H1 (cell line): ENCODE measurements around the gene GALK1. TPM values are rescaled to one million over a fixed set of nuclear protein-coding genes. Genes with fewer than 3 reads are reported as not detected.
A peak's percentile ranks its signal among the peaks of the same experiment; 100 is the strongest.

Experiments
- CTCF ChIP-seq, 3 experiments: IDR thresholded peaks; 1 replicate in 2 of 3; 2 replicates in 1 of 3; pipeline versions ENCODE4 v1.5.1 to v1.6.1; 2011; ENCODE audit warnings: low read length in 3 of 3, mild to moderate bottlenecking in 3 of 3, inconsistent platforms in 2 of 3, low read depth in 1 of 3, moderate library complexity in 1 of 3; ENCODE audit not compliant: insufficient read depth in 1 of 3; ENCODE audit errors: control extremely low read depth in 1 of 3
- FOSL1 ChIP-seq: IDR thresholded peaks from 2 replicates; pipeline ENCODE4 v1.6.1; 2011; ENCODE audit warnings: mild to moderate bottlenecking, low read depth, low read length, moderate library complexity; ENCODE audit not compliant: insufficient read depth
- GTF2F1 ChIP-seq: IDR thresholded peaks from 2 replicates; pipeline ENCODE4 v1.6.1; 2012; ENCODE audit warnings: low read depth, low read length, improper control_type of control experiment, borderline replicate concordance
- HDAC6 ChIP-seq: IDR thresholded peaks from one replicate; pipeline ENCODE4 v1.7.1; 2012; ENCODE audit warnings: low read depth, mild to moderate bottlenecking, inconsistent platforms, low read length, moderate library complexity
- JUN ChIP-seq: IDR thresholded peaks from 2 replicates; pipeline ENCODE4 v1.6.1; 2011; ENCODE audit warnings: low read depth, mild to moderate bottlenecking, improper control_type of control experiment, low read length
- POU5F1 ChIP-seq: IDR thresholded peaks from 2 replicates; pipeline ENCODE4 v1.6.1; 2011; ENCODE audit warnings: low read depth, mild to moderate bottlenecking, low read length, moderate library complexity
- RAD21 ChIP-seq, 2 experiments: IDR thresholded peaks in 1 of 2; conservative IDR thresholded peaks in 1 of 2; 2 replicates each; pipeline ENCODE4 v1.6.1; 2011; ENCODE audit warnings: low read depth in 2 of 2, low read length in 2 of 2, improper control_type of control experiment in 1 of 2, inconsistent platforms in 1 of 2, mild to moderate bottlenecking in 1 of 2, moderate library complexity in 1 of 2
- SAP30 ChIP-seq: fragments of 300-600 bp; sonication (generic); IDR thresholded peaks from 2 replicates; pipeline ENCODE4 v1.7.1; 2012; ENCODE audit warnings: low read length, moderate library complexity, mild to moderate bottlenecking, inconsistent platforms; ENCODE audit not compliant: insufficient read depth, insufficient replicate concordance
- TAF7 ChIP-seq: optimal IDR thresholded peaks from 2 replicates; pipeline ENCODE3; 2011; ENCODE audit warnings: low read depth, mild to moderate bottlenecking, inconsistent platforms, low read length, moderate library complexity, borderline replicate concordance
- TEAD4 ChIP-seq: IDR thresholded peaks from 2 replicates; pipeline ENCODE4 v1.6.1; 2012; ENCODE audit warnings: low read depth, low read length, inconsistent platforms, mixed read lengths
- polyA plus RNA-seq, 7 experiments: library from polyadenylated mRNA; depleted of rRNA in 3 of 7; stranded (reverse) in 5 of 7; unstranded in 2 of 7; fragments of >200 nt in 5 of 7; fragments of 200-250 nt in 2 of 7; gene quantifications; 1 replicate in 5 of 7; 2 replicates in 1 of 7; 4 replicates in 1 of 7; pipeline versions ENCODE4 v1.2.1 to v1.2.3, GENCODE V29; 2011 to 2013; ENCODE audit warnings: missing spikeins in 2 of 7, mixed read lengths in 2 of 7
- total RNA-seq: library from RNA; stranded (reverse); fragmentation: NEBNext Ultra II Directional; extraction: Animal tissue kit (Norgen Biotek cat#: 25700); gene quantifications from 2 replicates; pipeline ENCODE4 v1.2.1, GENCODE V29; 2021

The GALK1 gene
- total and polyA plus RNA-seq, 2 of the 8 experiments (the other 6 are each of a cell fraction or from before 2014, with no cell fraction given), result 34.1 to 47.9 TPM

DNA sequence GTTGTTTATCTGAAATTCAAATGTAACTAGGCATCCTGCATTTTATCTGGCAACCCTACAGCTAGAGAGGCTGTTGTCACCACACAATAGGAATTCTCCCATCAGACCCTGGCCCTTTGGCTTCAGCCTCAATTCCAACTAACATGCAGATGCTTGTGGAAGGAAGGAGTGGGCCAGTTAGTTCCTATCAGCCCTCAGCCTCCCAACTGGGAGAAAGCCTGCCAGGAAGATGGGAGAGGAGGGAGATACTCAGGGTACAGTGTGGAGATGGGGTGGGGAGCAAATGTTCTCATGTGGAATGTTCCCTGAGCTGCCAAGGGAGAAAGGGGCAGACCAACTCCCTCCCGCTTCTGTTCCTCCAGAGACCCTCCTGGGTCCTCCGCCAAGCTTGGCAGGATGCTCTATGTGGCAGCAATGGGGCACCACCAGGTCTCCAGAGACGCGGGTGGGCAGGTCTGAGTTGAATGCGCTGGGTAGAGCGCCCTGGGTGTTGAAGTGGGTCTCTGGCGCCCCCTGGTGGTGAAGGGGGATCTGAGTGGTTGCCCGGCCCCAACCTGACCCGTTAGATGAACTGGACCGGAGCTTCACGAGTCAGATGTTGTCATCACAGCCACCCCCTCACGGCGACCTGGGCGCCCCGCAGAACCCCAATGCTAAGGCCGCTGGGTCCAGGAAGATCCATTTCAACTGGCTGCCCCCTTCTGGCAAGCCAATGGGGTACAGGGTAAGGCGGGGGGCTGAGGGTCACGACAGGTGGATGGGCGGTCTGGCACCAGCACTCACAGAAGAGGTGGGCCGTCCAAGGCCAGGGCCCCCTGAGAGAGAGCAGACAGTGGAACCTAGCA, 15.2 kb downstream of the GALK1 start (continued):
- TF ChIP-seq SAP30 (no peak), JUN (no peak), TEAD4 (no peak), RAD21 (IDR thresholded peaks at IDR 0.05 in 1 of 2, conservative IDR thresholded peaks at IDR 0.05 in 1 of 2; ENCODE audit: low read depth in 2 of 2, low read length in 2 of 2) (peak; percentile 76 to 81), HDAC6 (no peak), CTCF (IDR thresholded peaks at IDR 0.05; ENCODE audit: control extremely low read depth in 1 of 3, insufficient read depth in 1 of 3, low read depth in 1 of 3, low read length in 3 of 3) (peak; percentile 81 to 92 (median 87)), TAF7 (no peak), POU5F1 (no peak), GTF2F1 (no peak), FOSL1 (no peak)
